ENCODE data around the gene OR10K2. TPM values are rescaled to one million over a fixed set of nuclear protein-coding genes. Genes with fewer than 3 reads are reported as not detected.

OR10K2 gene
- total and polyA plus RNA-seq, 2 of the 13 experiments (the other 11 are each of a cell fraction or from before 2014, with no cell fraction given), result not detected

DNA sequence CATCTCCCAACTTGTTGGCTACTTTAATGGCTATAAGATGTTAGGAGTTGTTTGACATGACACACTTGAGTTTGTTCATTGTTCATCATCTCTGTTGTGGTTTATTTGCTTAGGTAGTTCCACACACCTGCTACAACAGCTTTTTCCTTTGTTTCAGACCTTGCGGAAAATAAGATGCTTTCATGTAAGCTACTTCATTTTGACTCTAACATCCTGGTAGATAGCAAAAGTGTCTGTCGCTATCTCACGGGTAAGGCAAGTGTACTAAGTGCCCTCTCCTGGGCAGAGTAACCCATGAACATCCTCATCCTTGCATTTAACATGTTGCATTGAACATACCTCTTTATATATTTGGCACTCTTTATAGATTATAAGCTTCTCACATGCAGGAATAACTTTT is 25.2 kb downstream of the OR10K2 start:
- POLR2A ChIA-PET, result no interaction called here

More for the DNA sequence above, 25.2 kb downstream of the OR10K2 start:
- Histone ChIP-seq H3K27ac (ENCODE audit: extremely low read length, insufficient read depth, low read length) (no peak overlapping the region), H3K9me3 (ENCODE audit: low read length) (peaks cover 39% of the 10 kb centered on the region), H4K20me1 (ENCODE audit: insufficient read depth, low read length) (no peaks in the 10 kb centered on the region), H3K4me2 (ENCODE audit: low read depth, low read length) (no peak overlapping the region), H3K79me2 (ENCODE audit: insufficient read depth, low read length) (no peaks in the 10 kb centered on the region), H3K4me3 (replicated peaks in 1 of 3; ENCODE audit: insufficient read depth in 1 of 3, low read depth in 2 of 3, low read length in 3 of 3) (no peak overlapping the region), H3K4me1 (ENCODE audit: insufficient read depth, low read length) (no peaks in the 10 kb centered on the region), H3K36me3 (replicated peaks in 1 of 2; ENCODE audit: control insufficient read depth in 1 of 2, insufficient read depth in 2 of 2, low read length in 2 of 2) (no peaks in the 10 kb centered on the region), H3K9ac (ENCODE audit: insufficient read depth, low read depth, low read length) (no peak overlapping the region), H2AFZ (ENCODE audit: low read length) (no peak overlapping the region), H3K27me3 (ENCODE audit: control insufficient read depth in 1 of 2, insufficient read depth in 2 of 2, low read length in 2 of 2) (no peaks in the 10 kb centered on the region)
- no TSS peak for BruUV-seq (replicated peaks)
- CTCF ChIA-PET (ENCODE audit: low intra/inter-chr PET ratio, low total read pairs), result no interaction called here
- DNase-seq (ENCODE audit: low spot score) (no peak), ATAC-seq (no peak), FAIRE-seq (no peak)
- in situ Hi-C loops (cut with HindIII; ENCODE audit: extremely low pct_ligation_motif_present, low pct_unique_long_range_greater_than_20kb), result no loop called here
- intact Hi-C loops (cut with micrococcal nuclease; ENCODE audit: unreplicated experiment), result no loop called here
- TF ChIP-seq ZNF326 (CRISPR knock-in tag; IDR thresholded peaks at IDR 0.05; ENCODE audit: borderline replicate concordance), result no peak
- TF ChIP-seq CC2D1A (CRISPR knock-in tag; IDR thresholded peaks at IDR 0.05), result no peak
- no peak for TF ChIP-seq ARNT (IDR thresholded peaks at IDR 0.05)
- TF ChIP-seq ZNF709 (CRISPR knock-in tag; IDR thresholded peaks at IDR 0.05), result no peak
- no peak for TF ChIP-seq PREB (CRISPR knock-in tag; IDR thresholded peaks at IDR 0.05)
- no peak for TF ChIP-seq ATM (IDR thresholded peaks at IDR 0.05; ENCODE audit: borderline replicate concordance)
- no peak for TF ChIP-seq PAX8 (CRISPR knock-in tag; IDR thresholded peaks at IDR 0.05; ENCODE audit: borderline replicate concordance)
- no peak for TF ChIP-seq STAT5B (CRISPR knock-in tag; IDR thresholded peaks at IDR 0.05)
- TF ChIP-seq EEA1 (CRISPR knock-in tag; IDR thresholded peaks at IDR 0.05; ENCODE audit: borderline replicate concordance), result no peak
- no peak for TF ChIP-seq AGO1 (IDR thresholded peaks at IDR 0.05; ENCODE audit: low read depth, low read length, poor library complexity, severe bottlenecking)
- no peak for TF ChIP-seq KMT2B (CRISPR knock-in tag; IDR thresholded peaks at IDR 0.05)
- no peak for TF ChIP-seq SIN3B (IDR thresholded peaks at IDR 0.05; ENCODE audit: low read length)
- TF ChIP-seq ZSCAN21 (CRISPR knock-in tag; IDR thresholded peaks at IDR 0.05; ENCODE audit: borderline replicate concordance), result no peak
- TF ChIP-seq ZNF121 (CRISPR knock-in tag; IDR thresholded peaks at IDR 0.05), result no peak
- no peak for TF ChIP-seq ZNF160 (CRISPR knock-in tag; IDR thresholded peaks at IDR 0.05)
- no peak for TF ChIP-seq ZNF569 (CRISPR knock-in tag; IDR thresholded peaks at IDR 0.05; ENCODE audit: borderline replicate concordance)
- no peak for TF ChIP-seq ZNF781 (CRISPR knock-in tag; IDR thresholded peaks at IDR 0.05; ENCODE audit: borderline replicate concordance, not compliant biosample characterization)
- 4% methylated on average over 3 of the region's 3 CpGs for WGBS (ENCODE audit: low lambda C conversion rate)
